ENCODE measurements around the gene NAPSA.
"Not testable (repeated sequence)": the region's sequence is repeated elsewhere in the genome, so short reads cannot be mapped to it uniquely, and the experiment has no call there.

The NAPSA gene

GRCh38 chr19:50358483-50359327 lies 6.7 kb downstream of the NAPSA start:
- DNase-seq (ENCODE audit: low read depth): no peak

GRCh38 chr19:50357178-50358100 lies 8.0 kb downstream of the NAPSA start:
- DNase-seq (ENCODE audit: low read depth): no peak

DNA sequence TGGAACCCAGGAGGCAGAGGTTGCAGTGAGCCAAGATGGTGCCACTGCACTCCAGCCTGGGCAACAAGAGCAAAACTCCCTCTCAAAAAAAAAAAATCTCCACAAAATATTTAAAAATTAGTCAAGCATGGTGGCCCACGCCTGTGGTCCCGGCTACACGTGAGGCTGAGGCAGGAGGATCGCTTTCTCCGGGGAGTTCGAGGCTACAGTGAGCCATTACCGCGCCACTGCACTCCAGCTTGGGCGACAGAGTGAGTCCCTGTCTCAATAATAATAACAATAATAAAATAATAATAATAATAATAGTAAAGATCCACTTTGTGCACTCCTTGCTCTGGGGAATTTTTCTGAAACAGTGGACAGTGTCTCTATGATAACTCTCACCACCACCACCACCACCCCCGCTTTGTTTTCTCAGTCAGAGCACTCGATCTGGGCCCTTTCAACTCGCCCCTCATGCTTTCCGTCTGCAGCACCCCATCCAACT lies 8.7 kb downstream of the NAPSA start:
- DNase-seq (ENCODE audit: low read depth): no peak

GRCh38 chr19:50353487-50353880 lies 12.0 kb downstream of the NAPSA start:
- DNase-seq (ENCODE audit: low read depth): not testable (repeated sequence)

DNA sequence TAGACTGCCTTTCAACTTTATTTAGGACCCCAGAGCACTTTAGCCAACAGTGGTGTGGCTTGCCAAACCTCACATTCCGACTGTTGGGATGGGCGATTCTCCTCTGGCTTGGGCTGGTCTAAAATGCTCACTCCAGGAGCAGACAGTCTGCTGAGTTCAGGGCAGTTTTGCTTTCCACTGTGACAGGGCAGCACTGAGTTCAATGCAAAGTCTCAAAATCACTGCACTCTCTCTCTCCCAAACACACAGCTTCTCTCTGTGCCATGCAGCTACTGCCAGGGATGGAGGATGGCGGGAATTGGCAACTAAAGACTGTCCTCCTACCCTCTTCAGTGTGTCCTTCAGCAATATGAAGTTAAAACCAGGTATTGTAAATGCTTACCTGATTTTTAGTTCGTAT lies 13.2 kb downstream of the NAPSA start:
- DNase-seq (ENCODE audit: low read depth): no peak

DNA sequence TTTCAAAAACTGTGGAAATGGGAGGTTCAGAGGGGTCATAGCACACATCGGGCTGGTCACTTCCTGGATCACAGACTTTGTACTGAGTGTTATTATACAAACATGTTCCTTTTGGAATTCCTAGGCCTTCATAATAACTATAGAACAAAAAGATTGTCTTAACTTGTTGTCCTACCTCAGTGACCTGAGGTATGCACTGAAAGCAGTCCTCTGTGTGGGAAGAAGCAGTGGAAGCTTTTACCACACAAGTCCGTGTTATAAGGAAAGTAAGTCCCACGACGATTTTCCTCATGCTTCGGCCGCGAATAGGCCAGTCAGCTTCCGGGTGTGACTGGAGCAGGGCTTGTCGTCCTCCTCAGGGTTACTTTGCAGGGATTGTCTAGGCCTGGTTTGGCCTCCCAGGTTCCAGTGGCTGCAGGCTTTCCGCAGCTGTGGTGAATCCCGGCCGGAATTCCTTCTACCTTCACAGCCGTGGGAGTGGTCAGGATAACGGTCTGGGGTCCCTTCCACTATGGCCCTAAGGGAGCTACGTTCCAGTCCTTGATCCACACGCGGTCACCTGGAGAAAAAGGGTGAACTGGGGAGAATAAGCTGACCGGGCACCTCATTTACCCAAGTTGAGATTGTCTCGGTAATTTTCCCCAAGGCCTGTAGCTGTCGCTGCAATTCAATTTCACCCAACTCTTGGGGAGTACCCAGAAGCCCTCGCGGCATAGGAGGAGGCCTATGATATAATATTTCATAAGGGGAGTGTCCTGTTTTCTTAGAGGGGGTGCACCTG lies 16.0 kb downstream of the NAPSA start:
- DNase-seq (ENCODE audit: low read depth): no peak

DNA sequence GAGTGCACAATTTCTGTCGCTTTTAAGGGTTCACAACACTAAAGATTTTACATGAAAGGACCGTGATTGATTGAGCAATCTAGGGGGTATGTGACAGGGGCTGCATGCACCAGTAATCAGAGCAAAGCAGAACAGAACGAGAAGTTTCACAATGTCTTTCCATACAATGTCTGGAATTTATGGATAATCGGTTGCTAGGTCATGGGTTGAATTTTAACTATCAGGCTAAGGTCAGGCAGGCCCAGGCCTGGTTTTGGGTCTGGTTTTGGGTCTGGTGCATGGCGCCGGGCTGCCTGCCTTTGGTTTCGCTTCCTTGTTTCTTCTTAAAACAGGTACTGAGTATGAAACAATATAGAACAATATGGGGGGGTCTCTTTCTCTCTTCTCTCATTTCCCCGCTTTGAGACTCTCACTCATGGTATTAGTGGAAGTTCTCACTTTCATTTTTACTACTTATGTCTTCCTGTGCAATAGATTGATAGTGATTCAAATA lies 18.3 kb downstream of the NAPSA start:
- not testable (repeated sequence) for DNase-seq (ENCODE audit: low read depth)

GRCh38 chr19:50344661-50345318 lies 20.6 kb downstream of the NAPSA start:
- no peak for DNase-seq (ENCODE audit: low read depth)

DNA sequence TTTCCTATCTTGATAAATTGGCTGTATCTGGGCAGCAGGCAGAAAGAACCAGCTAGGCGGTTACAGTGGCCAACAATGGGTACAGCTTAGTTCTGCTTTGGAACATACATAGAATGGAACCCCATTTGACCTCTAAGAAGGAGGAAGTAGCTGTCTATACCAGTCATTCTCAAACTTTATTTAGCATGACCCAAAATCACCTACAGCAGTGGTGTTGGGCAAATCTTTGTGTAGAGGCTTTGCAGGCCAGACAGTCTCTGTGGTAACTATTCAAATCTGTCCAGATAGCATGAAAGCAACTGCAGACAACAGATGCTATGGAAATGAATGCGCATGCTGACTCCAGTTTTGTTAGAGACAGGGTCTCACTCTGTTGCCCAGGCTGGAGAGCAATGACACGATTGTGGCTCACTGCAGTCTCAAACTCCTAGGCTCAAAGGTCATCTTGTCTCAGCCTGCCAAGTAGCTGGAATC lies 24.3 kb downstream of the NAPSA start:
- no peak for DNase-seq (ENCODE audit: low read depth)

DNA sequence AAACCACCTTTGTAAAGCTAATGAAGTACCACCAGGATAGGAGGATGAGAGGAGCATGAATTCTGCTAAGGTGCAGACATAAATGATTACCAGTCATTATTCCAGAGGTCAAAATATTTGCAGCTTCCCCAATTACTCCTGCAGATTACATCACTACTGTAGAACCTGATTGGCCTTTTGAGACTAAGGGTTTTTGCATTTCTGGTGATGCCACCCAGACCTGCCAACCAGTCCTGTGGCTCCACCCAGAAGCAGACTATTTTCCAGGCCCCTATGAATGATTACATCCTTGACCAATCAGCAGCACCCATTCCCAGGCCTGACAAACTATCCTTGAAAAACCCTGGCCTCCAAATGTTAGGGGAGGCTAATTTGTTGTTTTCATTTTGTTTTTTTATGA lies 25.1 kb downstream of the NAPSA start:
- DNase-seq (ENCODE audit: low read depth): no peak

DNA sequence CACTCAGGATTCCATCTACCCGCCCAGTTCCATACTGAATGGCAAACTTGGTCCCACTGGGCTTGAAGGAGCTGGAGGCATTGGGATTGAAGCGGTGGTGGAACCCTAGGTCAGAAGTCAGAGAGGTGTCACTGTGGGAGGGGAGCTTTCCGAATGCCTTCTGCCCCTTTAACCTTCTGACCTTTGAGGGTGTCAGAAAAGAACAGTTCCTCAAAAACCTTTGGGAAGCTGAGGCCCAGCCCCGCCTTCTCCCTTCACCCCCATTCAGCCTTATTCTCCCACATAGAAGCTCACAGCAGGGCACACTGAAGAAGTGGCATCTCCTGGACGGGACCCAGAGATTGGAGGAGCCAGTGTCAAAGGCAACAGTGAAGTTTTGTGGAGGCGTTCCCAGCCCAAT lies 28.4 kb downstream of the NAPSA start:
- DNase-seq (ENCODE audit: low read depth): not testable (repeated sequence)

DNA sequence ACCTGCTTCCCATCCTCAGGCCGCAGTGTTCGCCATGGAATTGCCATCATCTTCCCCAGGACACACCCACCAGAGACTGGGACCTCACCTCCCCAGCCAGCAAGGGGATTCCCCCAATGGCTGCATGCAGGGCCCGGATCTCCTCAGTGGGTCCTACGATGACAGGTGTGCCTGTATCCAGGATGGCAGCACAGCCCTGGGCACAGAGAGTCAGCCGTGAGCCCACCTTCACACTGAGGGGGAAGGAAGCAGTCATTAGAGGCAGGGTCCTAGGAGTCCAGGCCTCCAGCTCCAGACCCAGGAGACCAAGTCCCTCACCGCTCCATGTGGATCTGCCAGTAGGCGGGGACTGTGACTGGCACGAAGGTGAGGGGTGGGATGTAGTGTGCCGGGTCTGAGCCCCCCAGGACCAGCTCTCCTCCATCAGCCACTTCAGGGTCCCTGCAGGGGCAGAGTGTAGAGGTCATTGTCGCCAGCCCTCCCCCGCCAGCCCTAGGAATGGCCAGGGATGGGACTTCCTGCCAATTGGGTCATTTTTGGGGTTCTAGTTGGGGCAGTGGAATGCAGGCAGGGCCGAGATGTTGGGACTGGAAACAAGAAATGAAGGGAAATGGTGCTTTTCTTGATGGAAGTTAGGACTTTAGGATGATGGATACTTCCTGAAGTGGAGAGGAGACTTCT lies 30.6 kb downstream of the NAPSA start:
- no peak for DNase-seq (ENCODE audit: low read depth)

GRCh38 chr19:50333737-50334617 lies 31.5 kb downstream of the NAPSA start:
- peak; percentile 71 for DNase-seq (ENCODE audit: low read depth)

- DNase-seq (ENCODE audit: low read depth): no peak
Measured at GRCh38 chr19:50333235-50333736, 32.2 kb downstream of the NAPSA start.

- DNase-seq (ENCODE audit: low read depth): no peak
Measured at GRCh38 chr19:50332244-50333038, 33.0 kb downstream of the NAPSA start.

- no peak for DNase-seq (ENCODE audit: low read depth)
Measured at GRCh38 chr19:50331994-50332243, 33.5 kb downstream of the NAPSA start.

DNA sequence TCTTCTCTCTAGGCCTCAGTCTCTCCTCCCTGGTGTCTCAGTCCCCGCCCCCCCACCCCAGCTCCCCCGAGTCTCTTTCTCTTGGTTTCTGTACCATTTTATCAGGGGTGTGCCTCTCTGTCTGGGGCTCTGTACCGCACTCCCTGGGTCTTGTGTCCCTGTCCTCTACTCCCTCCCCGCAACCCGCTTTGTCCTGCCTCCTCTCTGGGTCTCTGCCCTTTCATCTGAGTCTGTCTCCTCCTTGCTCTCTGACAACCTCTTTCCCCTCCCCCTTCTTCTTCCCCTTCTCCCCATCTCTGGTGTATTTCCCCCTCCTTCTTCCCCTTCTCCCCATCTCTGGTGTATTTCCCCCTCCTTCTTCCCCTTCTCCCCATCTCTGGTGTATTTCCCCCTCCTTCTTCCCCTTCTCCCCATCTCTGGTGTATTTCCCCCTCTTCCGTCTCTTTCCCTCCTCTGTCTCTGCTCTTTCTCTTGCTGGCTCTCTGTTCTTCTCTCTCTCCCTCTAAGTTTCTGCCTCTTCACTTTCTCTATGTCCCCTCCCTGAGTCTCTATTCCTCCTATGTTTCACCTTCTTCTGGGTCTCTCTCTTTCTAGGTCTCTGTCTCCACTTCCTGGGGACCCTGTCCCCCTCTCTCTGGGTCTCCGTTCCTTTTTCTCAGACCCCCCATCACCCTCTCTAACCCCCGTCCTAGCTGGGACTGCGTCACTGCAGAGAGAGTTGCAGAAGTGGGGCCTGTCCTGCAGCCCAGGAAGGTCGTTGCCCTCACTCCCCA lies 34.0 kb downstream of the NAPSA start:
- no peak for DNase-seq (ENCODE audit: low read depth)

All from HS-5 (cell line).